GM18508 (cell line): Measurements from ENCODE around the gene NRP1.

ENCODE experiments used
- ATAC-seq: cut with Tn5 transposase; IDR thresholded peaks from one replicate; pipeline ENCODE4 v1.9.1; 2021; ENCODE audit warnings: moderate number of reproducible peaks; ENCODE audit not compliant: insufficient read depth, unreplicated experiment

Gene NRP1

GRCh38 chr10:33243703-33244102 lies 90.8 kb downstream of the NRP1 start:
- ATAC-seq = no peak

DNA sequence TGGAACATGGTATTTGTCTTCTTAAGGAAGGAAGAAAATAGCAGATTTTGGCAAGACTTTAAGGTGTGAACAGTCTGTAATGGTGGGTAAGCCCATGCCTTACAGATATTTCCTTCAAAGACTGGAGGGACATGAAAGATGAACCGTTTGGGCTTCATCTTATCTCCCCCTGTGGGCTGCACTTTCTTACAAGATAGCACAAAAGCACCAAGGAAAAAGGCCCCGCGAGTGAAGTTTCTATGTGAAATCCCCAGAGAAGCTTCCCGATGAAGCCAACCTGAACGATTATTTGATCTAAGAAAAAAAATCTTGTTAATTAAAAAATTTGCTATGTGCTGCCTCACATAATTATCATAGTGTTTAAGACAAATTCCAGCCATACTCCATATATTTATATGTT lies 91.5 kb downstream of the NRP1 start:
- no peak for ATAC-seq

GRCh38 chr10:33241351-33241750 lies 93.1 kb downstream of the NRP1 start:
- ATAC-seq = no peak

- ATAC-seq = no peak
Measured at GRCh38 chr10:33240931-33241330, 93.5 kb downstream of the NRP1 start.

DNA sequence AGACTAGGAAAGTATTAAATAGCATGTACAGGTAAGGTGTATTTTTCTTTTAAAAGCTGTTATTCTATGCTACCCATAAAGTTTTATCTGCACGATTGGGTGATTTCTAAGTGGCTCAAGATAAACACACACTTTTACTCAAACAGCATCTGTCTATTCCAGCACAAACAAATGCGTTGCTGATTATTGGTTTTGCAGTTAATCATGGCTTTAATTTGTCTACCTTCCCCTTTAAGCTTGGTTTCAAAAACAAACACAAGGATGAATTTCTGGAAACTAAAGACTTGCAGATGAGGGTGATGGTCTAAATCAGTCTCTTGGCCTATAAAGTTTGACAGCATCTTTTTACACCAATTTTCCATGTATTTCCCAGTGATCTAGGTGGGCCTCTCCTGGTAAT lies 94.2 kb downstream of the NRP1 start:
- ATAC-seq = no peak

DNA sequence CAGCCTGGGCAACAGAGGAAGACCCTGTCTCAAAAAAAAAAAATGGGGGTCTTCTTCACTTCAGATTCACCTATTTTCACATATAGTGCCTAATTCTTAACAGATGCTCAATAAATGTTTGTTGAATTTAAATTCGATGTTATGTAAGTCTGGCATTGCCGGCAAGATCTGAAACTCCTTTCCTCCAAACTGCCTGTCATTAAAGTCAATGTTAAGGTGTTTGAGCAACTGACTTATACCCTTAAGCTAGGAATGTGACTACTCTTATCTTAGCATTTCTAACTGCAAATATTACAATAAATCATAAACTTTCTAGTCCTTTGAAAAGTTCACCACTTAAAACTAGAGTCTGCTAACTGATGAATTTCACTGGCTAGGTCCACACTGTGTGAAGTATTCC lies 95.2 kb downstream of the NRP1 start:
- no peak for ATAC-seq

- no peak for ATAC-seq
Measured at GRCh38 chr10:33238643-33239042, 95.8 kb downstream of the NRP1 start.

GRCh38 chr10:33237736-33238624 lies 96.5 kb downstream of the NRP1 start:
- no peak for ATAC-seq

DNA sequence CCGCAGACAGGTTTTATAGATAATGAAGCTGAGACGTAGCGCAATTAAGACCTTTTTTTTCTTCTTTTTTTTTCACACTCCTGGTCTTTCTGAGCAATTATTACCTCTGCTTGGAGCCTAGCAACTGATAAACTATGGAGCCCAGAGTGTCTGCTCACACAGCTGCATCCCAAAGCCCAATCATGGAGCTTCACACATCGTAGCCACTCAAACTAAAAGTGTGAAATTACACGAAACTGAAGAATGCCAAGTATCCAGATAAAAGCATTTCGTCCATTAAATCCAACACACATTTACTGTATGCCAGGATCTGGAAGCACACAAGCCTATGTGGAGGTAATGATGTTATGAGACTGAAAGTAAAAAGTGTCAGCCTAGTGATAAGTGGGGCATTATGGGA lies 97.6 kb downstream of the NRP1 start:
- no peak for ATAC-seq

DNA sequence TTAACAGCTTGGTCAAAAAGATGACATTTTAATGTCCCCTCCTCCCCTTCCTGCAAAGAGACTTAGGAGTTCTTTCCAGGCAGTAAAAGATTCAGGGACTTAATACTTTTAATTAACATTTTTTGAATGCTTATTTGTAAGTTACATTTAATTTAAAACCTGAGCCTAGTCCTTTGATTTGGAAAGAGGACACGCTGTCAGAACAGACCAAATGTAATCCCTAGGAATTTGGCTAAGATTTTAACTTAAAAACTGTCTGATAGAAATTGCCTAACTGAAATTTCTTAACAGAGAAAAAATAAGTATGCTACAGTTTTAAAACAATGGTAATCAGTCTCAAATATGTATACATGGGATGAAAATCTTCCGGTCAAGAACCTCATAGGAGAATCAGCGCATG lies 98.5 kb downstream of the NRP1 start:
- no peak for ATAC-seq

DNA sequence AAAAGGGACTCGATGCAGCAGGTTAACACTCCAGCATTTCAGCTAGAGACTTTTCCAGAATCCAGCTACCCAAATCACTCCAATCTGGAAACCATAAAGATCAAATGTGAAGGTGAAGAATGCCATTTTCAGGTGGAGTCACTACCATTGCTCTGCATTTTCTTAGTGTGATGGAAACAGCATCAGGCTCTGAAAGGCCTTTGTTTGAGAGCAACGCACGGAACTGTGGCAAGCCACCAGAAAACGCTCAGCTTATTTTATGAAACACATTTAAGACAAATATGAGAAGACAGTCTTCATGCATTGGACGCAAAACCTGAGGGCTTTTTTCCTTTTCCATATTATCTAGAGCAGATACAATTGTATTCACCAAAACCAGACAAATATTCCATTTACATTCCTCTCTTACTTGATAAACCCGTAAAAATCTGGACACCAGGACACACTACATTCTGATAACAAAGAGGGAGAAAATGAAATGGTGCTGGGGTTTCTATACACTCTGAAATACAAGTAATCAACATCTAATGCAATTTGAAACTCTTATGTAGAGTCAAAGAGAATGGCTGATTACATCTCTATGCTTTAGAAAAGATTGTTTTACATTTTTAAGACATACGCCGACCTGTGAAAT lies 99.1 kb downstream of the NRP1 start:
- ATAC-seq = no peak

DNA sequence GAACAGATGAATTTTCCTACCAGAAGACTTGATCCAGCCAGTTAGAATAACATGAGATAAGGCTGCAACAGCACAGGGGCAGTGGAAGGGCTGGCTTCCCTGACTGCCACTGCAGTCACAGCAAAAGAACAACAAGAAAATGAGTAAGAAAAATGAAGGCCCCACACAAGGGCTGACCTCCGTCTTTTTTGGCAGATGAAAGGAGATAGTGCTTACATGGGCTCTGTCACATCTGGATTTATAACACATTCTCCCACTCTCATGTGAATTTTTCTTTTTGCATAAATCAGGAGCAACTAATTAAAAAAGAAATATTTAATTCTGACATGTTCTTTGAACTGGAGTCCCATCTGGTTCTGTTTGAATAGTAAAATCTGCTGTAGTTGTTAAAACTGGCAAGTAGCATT lies 99.6 kb downstream of the NRP1 start:
- ATAC-seq = no peak

GRCh38 chr10:33233635-33234034 lies 100.8 kb downstream of the NRP1 start:
- ATAC-seq = no peak

DNA sequence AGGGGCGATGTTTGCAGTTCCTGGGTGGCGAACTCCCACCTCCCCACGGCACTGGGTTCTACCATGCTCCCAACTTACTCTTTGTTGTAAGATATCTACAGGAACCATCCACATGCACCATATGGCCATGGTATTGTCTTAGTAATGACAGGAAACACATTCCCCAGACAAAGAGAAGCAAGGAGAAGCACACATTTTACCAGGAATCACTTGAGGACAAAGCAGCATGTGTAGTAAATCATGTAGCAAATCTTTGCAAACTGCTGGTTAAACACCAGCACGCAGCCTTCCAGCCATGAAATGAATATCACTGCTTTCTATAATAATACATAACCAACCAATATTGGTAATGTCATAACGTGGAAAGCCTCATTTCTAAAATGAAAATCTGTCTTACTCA lies 101.2 kb downstream of the NRP1 start:
- ATAC-seq = no peak

GRCh38 chr10:33231621-33232350 lies 102.7 kb downstream of the NRP1 start:
- ATAC-seq = no peak

DNA sequence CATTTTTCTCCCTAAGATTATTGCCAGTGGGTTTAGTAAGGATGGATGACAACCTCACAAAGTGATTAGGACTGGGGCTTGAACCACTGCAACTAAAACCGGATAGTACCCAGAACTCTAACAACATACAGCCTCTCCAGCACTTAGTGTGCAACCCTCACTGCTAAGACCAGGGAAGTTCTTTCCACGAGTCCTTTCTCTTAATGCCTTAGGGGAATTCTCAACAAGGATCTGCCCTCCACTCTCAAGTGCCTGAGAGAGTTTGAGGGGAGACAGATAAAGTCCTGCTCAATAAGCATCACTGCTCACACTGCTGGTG lies 104.6 kb downstream of the NRP1 start:
- no peak for ATAC-seq

GRCh38 chr10:33229252-33229948 lies 105.1 kb downstream of the NRP1 start:
- no peak for ATAC-seq

DNA sequence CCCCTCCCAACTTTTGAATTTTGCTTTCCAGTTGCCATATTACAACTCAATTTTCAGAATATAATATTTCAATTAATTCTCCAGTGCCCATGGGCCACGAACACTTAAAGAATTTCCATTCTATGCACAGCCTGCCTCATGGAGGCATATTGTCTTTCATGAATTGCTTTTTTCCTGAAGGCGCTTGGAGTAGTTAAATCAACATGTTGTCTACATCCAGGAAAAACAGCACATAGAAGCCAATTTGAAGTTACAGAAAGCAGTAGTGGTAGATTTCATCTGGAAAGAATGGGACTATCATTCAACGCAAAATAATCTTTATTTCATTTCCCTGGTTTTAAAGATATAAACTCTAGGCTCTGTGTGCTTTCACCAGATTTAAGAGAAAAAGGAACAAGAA lies 106.0 kb downstream of the NRP1 start:
- no peak for ATAC-seq

GRCh38 chr10:33227489-33227888 lies 107.0 kb downstream of the NRP1 start:
- no peak for ATAC-seq

GRCh38 chr10:33224251-33224965 lies 110.1 kb downstream of the NRP1 start:
- no peak for ATAC-seq
